Fibroblast of mammary gland (primary cell): ENCODE data around the gene SEPTIN10.

Experiments
- DNase-seq: peaks from one replicate; pipeline ENCODE4 v3.0.0-alpha.2; 2010; ENCODE audit warnings: low read depth
- H3K4me3 ChIP-seq: 2 replicates; pipeline ENCODE4 v1.5.1; 2011; ENCODE audit warnings: low read depth, mild to moderate bottlenecking, low read length, moderate library complexity; ENCODE audit not compliant: control insufficient read depth
- TF ChIP-seq, protein P1 (sequence below): conservative IDR thresholded peaks from 2 replicates; pipeline ENCODE4 v1.5.1; 2011; ENCODE audit warnings: low read depth, low read length, inconsistent platforms; ENCODE audit not compliant: control insufficient read depth, insufficient read depth

SEPTIN10 gene

DNA sequence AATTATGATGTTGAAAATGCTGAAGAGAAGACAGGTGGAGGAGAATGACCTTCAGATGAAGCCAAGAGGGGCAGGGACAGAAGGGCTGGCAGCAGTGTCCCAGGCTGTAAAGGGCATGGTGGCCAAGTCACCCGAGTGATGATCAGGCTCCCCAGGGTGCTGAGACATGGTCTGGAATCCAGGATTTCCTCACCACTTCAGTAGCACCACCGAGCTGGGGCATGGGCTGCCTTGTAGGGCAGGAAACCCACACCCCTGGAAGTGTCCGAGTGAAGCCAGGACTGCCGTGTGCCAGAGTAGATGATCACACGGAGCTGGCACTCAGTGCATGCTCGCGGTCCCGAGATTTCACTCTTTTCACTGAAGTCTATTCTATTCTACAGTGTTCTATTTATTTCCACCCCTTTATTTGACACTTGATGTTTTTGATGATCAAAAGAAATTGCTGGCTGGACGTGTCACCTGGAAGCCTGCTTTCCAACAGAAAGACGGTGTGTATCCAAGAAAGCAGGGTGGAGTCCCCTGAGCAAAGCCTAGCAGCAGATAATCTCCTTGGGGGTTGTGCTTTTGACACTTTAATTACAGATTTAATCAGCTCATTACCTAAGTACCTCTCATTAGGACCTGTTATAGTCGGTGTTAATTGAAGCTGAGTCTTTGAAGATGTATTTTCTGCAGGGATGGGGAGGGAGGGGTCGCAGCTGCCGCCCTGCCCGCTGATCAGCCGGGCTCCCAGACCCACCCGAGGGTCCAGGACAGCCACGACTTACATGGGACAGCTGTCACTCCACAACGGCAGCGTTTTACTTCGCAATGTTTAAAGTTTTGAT is 92.3 kb downstream of the SEPTIN10 start:
- TF ChIP-seq, protein P1, sequence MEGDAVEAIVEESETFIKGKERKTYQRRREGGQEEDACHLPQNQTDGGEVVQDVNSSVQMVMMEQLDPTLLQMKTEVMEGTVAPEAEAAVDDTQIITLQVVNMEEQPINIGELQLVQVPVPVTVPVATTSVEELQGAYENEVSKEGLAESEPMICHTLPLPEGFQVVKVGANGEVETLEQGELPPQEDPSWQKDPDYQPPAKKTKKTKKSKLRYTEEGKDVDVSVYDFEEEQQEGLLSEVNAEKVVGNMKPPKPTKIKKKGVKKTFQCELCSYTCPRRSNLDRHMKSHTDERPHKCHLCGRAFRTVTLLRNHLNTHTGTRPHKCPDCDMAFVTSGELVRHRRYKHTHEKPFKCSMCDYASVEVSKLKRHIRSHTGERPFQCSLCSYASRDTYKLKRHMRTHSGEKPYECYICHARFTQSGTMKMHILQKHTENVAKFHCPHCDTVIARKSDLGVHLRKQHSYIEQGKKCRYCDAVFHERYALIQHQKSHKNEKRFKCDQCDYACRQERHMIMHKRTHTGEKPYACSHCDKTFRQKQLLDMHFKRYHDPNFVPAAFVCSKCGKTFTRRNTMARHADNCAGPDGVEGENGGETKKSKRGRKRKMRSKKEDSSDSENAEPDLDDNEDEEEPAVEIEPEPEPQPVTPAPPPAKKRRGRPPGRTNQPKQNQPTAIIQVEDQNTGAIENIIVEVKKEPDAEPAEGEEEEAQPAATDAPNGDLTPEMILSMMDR = no peak
- H3K4me3 ChIP-seq = no peak overlapping the region
- DNase-seq = no peak

DNA sequence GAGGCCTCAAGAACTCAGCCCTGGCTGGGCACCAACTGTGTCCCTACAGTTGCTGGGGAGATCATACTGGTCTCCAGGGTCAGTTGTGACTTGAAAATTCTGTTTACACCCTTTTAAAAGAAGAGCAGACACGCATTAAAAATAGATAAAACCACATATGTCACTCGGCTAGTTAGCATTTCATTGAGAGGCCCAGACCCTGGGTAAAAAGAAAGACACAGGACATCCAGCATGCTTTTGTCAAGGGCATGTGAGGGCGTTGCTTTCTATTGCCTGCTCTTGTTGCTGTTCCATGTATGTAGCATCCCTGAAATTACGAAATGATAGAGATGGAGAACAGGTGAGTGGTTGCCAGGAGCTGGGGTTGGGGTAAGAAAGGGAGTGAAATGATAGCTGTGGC is 94.3 kb downstream of the SEPTIN10 start:
- TF ChIP-seq, protein P1 = no peak
- no peak for DNase-seq
- no peak overlapping the region for H3K4me3 ChIP-seq

DNA sequence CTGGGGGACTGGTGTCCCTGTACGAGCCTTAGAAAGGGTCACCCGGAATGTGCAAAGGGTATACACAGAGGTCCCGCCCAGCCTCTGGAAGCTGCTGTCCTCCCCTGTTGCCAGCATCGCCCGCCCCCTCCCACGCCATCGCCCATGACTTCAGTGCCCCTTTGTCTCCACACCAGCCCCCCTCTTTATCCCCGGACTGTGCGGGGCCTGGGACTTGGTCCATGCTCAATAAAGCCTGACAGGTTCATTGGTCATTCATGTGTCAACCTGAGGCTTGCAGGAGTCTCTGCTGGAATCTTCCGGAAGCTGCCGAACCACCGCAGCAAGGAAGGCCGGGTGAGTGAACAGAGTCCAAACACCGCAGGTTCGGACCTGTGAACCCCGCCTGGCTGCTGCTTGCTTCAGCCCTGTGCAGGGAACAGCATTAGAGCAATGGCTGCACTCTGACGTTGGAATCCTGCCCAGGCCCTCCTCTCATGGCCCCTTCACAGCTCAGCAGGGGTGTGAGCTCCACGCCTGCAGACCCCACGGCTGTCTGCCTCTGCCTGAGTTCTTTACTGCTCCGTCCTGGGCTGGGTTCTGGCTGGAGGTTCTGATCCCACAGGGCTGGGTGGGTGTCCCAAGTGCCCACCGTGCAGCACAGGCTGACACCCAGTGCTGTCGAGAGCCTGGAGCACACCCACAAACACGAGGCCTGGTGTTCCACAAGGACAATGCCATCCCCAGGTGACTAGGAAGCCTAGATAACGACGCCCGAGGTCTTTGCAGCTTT is 96.5 kb downstream of the SEPTIN10 start:
- TF ChIP-seq, protein P1 = no peak
- no peak overlapping the region for H3K4me3 ChIP-seq
- no peak for DNase-seq

DNA sequence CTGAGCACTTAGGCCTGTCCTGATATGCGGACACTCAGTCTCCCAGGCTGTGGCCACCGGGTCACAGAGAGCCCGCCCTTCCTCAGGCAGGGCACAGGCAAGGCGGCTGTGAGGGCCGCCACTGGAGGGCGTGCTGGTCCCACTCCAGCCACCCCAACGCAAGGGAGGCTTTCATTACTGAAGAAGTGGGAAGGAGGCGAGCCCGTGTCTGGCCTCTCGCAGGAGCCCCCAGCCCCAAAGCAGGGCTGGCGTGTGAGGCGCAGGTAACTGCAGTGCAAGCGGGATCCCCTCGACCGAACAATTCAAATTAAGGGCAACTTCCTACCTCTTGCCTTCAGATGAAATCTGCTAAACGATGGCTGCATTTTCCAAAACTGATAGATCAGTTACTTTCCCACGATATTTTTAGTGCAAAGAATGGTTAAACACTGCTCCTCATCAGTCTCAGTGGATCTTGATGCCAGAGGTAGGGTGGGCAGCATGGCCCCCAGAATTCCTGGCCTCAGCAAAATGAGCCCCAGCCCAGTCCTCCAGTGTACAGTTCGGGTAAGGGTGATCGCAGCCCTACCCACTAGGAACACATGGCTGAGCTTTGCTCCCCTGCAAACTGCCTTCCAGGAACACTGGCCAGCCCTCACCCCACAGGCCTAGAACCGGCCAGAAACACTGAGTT is 97.2 kb downstream of the SEPTIN10 start:
- no peak for DNase-seq
- no peak overlapping the region for H3K4me3 ChIP-seq
- TF ChIP-seq, protein P1 = peak; percentile 35

DNA sequence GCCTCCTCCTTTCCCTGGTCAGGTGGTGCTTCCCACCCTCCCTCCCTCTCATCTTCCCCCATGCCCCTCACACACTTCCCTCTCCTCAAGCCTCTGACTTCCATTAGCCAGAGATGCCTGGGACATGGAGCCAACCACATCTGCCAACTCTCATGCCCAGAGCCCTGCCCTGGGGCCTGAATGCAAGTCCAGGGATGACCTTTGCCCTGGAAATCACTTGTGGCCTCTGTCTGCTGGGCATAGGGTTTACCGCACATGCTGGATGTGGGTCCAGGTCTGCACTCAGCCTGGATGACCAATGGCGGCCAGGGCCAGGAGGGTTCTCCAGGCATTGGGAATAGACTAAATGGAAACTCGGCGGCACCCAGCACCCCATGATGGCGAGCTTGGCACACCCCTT is 98.9 kb downstream of the SEPTIN10 start:
- H3K4me3 ChIP-seq = no peak overlapping the region
- no peak for DNase-seq
- TF ChIP-seq, protein P1 = no peak

DNA sequence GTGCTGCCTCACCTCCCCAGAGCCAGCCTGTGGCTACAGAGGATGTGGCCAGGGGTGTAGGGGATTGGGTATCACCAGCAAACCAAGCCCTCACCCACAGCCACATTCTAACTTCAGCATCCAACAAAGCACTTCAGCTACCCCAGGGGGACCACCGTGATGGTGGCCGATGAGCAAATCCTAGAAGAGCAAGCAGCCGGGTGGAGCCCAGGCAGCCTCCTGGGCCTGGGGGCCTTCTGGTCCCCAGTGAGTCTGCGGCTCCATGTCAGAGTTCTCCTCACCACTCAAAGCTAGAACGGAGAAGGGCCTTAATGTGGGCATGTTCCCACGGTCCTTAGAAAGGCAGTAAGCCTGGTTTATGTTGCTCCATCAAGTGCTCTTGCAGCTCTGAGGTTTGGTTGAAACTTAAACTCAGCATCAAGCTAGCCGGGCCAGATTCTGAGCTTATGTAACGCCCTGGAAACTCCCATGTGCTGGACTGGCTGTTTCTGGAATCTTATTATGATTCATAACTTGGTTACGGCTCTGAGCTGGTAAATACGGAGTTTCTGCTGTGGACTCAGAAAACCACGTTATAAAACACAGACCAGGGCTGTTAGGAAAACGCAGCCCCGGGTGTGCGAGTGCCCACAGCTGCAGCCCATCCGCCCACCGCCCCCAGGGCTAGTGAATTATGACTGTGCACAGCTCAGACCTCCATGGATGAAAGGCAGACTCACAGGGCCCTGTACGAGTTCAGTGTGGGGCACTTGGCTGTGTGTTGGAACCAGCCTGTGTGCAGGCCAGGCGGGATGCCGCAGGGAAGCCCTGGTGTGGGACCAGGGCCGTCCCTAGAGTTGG is 99.8 kb downstream of the SEPTIN10 start:
- H3K4me3 ChIP-seq = no peak overlapping the region
- peak; percentile 89 for DNase-seq
- TF ChIP-seq, protein P1 = no peak
